HG03575 (cell line): ENCODE measurements around the gene MARS1.

ENCODE experiments used
- ATAC-seq: cut with Tn5 transposase; IDR thresholded peaks from one replicate; pipeline ENCODE4 v1.9.1; 2021; ENCODE audit not compliant: unreplicated experiment, insufficient number of reproducible peaks, low FRiP score; ENCODE audit errors: extremely low read depth

The MARS1 gene

DNA sequence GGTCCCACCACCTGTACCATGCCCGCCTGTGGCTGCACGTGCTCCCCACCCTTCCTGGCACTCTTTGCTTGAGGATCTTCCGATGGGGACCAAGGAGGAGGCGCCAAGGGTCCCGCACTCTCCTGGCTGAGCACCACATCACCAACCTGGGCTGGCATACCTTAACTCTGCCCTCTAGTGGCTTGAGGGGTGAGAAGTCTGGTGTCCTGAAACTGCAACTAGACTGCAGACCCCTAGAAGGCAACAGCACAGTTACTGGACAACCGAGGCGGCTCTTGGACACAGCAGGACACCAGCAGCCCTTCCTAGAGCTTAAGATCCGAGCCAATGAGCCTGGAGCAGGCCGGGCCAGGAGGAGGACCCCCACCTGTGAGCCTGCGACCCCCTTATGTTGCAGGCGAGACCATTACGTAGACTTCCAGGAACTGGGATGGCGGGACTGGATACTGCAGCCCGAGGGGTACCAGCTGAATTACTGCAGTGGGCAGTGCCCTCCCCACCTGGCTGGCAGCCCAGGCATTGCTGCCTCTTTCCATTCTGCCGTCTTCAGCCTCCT, 31.6 kb upstream of the MARS1 start:
- no peak for ATAC-seq

DNA sequence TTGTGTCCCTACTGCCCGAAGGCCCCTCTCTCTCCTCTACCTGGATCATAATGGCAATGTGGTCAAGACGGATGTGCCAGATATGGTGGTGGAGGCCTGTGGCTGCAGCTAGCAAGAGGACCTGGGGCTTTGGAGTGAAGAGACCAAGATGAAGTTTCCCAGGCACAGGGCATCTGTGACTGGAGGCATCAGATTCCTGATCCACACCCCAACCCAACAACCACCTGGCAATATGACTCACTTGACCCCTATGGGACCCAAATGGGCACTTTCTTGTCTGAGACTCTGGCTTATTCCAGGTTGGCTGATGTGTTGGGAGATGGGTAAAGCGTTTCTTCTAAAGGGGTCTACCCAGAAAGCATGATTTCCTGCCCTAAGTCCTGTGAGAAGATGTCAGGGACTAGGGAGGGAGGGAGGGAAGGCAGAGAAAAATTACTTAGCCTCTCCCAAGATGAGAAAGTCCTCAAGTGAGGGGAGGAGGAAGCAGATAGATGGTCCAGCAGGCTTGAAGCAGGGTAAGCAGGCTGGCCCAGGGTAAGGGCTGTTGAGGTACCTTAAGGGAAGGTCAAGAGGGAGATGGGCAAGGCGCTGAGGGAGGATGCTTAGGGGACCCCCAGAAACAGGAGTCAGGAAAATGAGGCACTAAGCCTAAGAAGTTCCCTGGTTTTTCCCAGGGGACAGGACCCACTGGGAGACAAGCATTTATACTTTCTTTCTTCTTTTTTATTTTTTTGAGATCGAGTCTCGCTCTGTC, 31.0 kb upstream of the MARS1 start:
- ATAC-seq = no peak

DNA sequence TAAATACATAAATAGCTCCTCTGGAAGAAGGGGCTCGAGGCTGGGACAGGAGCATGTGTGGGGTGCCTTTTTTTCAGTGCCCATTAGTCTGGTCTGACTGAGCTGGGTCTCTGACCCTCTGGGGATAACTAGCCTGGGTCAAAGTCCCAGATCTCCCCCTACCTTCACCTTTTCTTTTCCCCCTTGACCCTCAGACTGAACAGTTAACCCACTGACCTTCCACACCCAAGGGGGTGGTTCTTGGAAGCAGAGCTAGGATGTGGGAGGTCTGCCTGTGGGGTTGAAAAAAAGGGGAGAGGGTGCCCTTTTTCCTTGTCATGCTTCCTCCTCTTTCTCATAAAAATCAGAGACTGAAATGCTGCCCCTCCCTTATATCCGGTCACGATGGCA, 29.2 kb upstream of the MARS1 start:
- ATAC-seq = no peak

DNA sequence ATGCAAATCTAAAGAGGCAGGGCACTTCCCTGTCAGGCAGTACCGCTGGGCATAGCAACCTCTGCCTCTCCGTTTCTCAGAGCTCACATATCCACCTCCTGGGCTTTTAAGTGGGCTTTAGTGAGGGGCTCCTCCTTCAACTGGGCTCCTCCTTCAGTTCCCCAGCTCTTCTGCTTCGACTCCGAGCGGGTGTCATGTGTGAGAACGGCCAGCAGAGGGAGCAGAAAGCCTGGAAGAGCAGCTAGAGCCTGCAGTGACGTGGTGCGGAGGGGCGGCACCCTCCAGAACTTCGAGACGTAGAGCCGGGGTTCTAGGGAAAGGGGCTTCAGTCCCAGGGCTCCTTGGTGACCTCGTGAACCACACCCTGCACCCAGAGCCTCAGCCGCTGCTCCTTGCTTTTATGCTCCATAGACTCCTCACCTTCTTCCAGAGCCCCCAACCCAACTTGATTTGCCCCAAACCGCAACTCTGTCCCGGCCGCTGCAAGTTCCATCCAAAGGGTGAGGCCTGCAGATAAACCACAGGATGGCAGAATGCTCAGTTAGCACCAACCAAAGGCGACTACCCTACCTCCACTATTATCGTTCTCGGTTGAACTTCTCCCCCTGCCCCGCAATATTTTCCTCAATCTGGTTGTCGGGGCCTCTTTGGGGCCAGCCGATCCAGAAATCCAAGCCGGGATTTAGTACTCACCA, 28.7 kb upstream of the MARS1 start:
- ATAC-seq = peak; percentile 26

DNA sequence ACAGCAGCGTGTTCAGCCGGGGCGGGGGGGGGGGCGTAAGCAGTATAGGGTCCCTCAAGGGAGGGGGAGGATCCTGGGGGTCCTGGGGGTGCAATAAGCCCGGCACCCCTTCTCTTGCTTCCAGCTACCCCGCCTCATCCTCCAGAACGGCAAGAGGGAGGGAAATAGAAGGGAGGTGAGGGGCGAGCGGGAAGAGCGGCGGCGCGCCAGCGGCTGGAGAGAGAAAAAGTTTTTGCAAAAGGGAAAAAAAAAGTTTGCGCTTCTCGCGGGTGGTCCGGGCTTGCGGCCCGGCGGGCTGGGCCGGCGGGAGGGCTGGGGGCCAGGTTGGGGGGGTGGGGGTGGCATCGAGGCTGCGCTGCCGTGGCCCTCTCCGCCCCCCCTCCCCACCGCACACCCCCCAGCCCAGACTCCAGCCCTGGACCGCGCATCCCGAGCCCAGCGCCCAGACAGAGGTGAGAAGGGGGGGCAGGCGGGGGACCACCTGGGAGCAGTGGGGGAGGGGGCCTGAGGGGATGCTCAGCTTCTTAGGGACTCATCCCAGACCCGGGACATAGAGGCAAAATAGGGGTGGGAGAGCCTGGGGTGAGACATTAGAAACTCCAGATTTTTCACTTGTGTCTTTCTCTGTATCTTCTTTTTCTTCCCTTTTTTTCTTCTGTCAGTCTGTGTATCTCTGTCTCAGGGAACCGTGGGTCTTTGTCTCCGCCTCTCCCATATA, 28.0 kb upstream of the MARS1 start, which contains the start of gene GLI1:
TSS of gene GLI1 (plus strand) at position 36 of the 718 bp plus-strand sequence. CDS start 3,907 bp downstream, outside the sequence.
- ATAC-seq = no peak

DNA sequence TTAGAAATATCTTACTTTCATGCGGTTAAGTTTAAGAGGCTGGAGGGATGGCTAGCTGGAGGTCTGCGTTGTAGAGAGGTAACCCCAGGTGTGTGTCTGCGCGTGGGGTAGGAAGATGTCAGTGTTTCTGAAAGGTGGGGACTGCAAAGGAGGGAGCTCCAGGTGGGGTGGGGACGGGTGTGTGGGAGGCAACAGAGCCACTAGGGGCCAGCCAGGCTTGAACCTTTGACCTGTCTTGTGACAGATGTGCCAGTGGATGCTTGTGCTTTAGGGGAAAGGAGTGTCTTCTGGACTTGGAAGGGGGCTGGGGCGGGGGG, 27.4 kb upstream of the MARS1 start:
- ATAC-seq = no peak

DNA sequence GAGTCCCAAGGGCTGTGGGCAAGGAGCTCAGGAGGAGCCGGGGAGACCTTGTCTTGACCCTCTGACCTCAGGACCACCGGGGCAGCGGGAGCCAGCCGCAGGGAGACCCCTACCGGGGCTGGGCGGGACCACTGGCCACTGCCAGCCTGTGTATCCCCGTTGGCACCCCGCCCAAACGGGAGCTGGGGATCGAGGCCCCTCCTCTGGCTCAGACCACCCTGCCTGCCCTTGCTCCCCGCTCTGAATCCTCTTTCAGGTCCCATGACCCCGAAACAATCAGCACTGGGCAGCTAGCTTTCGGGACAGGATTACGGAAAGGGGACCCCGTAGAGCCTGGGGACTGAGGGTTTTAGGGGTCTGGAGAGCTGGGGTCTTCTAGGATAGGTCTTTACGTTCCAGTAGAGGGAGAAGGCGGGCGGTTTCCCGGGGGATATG, 27.0 kb upstream of the MARS1 start:
- ATAC-seq = no peak

DNA sequence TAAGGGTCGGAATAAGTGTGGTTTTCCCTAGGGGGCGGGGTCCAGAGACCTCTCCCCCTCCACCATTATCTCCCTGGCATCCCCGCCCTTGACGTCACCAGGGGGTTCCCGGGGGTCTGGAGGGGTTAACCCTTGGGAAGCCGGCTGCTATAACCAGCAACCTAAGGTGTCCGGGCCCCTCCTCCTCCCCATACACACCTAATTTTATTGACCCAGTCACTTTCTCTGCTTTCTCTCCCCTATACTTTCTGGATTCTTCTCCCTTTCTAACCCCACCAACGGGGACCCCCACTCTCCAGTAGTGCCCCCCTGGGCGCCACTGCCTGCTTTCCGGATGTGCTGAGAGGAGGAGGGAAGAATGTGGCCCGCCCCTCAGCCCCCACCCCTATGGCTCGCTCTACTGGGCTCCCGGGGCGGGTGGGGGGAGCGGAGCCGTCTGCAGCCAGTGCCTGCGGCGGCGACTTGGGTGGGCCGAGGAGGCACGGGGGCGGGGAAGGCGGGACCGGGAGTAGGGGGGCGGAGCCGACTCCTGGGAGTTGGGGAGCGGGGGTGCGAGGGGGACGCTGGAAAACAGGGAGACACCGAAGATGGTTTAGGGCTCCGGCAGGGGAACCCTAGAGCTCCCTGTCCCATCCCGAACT, 26.5 kb upstream of the MARS1 start:
- ATAC-seq = no peak

DNA sequence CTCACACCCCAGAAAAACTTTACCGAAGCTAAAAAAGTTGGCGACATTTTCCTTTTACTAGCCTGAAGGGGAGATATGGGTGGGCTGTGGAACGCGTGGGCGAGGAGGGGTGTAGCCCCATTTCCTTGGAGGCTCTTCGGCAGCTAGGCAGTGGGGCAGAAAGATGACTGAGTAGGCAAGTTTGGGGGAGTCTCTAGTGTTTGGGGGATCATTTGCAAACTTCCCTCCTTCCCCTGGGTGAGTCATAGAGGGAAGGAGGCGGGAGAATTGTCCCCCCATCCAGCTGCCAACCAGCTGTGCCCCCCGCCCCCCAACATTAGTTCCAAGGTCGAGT, 26.0 kb upstream of the MARS1 start:
- no peak for ATAC-seq

DNA sequence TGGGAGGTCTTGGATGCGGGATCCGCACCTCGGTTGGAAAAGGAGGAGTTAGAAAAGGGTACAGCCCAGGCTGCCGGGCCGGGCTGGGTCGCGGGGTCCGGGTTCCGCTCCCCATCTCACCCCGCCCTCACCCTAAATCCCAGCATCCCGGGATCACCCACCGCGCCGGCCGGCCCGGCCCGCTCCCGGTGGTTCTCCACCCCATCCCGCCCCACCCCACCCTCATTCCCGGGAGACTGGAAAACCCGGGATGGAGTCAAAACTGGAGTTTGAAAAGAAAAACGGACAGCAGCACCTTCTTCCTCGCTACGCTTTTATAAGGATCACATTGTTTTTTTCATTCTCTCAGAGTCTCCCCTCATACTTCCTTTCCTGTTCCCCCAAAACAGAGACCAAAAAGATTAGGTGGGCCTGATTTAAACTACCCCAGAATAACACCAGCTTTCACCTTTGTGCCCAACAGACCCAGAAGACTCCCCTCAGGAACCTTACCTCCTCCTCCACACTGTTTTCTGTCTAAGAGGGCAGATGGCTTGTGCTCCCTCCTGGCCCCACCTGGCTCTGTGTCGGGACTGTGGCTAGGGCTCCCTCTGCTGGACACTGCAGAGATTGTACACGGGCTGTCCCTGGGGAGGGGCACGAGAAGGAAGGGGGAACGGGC, 25.5 kb upstream of the MARS1 start:
- no peak for ATAC-seq

DNA sequence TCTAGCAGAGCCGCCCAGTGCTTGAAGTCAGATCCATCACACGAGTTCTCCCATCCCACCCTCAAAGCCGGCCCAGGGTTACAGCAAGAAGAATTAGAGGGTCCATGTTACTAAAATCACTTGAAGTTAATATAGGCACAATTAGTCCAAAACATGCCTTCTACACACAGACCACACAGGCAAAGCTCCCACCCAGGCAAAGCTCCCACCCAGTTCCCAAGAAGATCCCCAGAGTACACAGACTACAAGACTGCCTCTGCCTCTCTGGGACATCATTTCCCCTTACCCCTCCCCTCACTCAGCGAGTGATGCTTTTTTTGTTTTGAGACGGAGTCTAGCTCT, 25.0 kb upstream of the MARS1 start:
- no peak for ATAC-seq

DNA sequence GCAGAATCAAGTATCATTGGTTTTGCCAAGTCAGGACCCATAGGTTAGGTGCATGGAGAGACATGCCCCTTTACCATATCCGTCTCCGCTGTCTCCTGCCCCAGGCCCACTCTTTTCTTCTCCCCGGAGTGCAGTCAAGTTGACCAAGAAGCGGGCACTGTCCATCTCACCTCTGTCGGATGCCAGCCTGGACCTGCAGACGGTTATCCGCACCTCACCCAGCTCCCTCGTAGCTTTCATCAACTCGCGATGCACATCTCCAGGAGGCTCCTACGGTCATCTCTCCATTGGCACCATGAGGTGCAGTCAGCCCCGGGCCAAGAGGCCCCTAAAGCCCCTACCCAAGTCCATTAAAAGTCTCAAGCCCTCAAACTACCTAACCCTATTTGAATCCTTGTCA, 23.3 kb upstream of the MARS1 start:
- no peak for ATAC-seq

DNA sequence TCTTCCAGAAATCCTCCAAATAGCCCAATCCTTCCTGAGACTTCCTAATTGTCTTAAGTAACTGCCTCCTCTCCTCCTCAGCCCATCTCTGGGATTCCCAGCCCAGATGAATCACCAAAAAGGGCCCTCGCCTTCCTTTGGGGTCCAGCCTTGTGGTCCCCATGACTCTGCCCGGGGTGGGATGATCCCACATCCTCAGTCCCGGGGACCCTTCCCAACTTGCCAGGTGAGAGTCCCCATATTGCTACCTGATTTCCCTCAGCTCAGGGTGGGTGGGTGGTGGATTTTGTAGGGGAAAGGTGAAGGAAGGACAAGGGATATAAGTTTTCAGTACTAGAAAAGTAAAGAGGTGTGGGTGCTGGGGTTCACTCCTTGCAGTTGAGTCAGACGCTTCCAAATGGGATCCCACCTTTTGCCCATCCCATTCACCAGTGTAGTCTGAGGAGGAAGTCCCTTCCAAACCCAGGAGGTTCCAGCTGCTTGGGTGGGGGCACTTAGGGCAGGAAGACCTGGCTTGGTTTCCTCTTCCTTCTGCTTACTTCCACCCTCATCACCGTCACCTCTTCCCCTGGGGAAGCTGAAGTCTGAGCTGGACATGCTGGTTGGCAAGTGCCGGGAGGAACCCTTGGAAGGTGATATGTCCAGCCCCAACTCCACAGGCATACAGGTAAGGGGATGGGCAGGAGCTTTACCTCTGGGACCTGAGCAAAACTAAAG, 22.7 kb upstream of the MARS1 start:
- no peak for ATAC-seq

DNA sequence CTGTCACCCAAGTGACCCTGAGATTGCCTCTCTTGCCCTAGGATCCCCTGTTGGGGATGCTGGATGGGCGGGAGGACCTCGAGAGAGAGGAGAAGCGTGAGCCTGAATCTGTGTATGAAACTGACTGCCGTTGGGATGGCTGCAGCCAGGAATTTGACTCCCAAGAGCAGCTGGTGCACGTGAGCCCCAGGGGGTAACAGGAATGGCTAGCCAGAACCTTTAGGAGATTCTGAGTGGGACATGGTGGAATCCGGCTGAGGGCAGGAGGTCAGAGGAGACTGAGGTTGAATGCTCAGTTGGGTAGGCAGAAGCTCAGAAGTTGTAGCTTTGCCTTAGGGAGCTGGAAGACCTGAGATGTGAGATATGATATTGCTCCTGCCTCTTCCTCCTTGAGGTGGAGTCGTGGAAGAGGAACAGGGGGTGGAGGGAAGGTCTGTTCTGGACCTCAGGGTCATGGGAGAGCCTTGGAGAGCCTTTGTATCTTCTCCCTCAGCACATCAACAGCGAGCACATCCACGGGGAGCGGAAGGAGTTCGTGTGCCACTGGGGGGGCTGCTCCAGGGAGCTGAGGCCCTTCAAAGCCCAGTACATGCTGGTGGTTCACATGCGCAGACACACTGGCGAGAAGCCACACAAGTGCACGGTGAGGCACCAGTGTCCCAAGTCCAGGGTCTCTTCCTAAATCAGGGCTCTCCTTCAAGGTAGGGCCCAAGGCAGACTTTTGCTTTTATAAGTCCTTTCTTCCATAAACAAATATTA, 21.9 kb upstream of the MARS1 start:
- no peak for ATAC-seq

DNA sequence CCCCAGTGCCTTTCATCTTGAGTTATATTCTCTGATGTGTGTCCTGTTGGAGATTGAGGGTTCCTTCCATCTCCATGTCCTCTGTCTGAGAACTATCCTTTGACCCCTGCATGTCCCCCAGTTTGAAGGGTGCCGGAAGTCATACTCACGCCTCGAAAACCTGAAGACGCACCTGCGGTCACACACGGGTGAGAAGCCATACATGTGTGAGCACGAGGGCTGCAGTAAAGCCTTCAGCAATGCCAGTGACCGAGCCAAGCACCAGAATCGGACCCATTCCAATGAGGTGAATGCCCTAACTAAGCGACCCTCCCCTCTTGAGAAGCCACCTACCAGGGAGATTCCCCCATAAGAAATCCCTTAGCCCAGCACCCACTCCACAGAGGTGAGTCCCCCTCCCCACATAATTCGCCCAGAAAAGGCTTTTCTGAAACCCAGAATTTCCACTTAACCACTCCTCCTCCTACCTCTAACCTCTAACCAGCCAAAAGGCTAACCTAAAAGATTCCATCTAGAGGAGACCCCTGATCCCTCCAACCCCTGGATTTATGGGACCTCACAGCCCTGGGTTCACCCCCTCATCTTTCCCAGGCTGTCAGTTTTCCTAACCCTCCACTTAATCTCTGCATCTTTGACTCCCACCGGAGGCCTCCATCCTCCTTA, 20.5 kb upstream of the MARS1 start:
- no peak for ATAC-seq

DNA sequence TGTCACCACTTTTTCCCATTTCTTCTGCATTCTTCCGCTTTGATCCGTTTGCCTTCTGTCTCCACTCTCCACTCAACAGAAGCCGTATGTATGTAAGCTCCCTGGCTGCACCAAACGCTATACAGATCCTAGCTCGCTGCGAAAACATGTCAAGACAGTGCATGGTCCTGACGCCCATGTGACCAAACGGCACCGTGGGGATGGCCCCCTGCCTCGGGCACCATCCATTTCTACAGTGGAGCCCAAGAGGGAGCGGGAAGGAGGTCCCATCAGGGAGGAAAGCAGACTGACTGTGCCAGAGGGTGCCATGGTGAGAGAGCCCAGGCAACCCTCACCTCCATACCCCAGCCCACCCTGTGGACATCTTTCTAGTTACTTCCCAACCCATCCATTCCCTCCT, 20.0 kb upstream of the MARS1 start:
- ATAC-seq = no peak
